Lung (tissue), 12 donors: ENCODE results near the gene PRKCSH. TPM values are rescaled to one million over a fixed set of nuclear protein-coding genes. Genes with fewer than 3 reads are reported as not detected.

Source experiments
- ATAC-seq: fragments of 200-7000 bp; cut with Tn5 transposase; one replicate; pipeline ENCODE4 v1.9.1; 2020; ENCODE audit warnings: moderate number of reproducible peaks; ENCODE audit not compliant: insufficient read depth, low FRiP score
- DNase-seq, 3 donors: peaks; one replicate each; pipeline ENCODE4 v3.0.0-alpha.2; 2013 to 2017
- H3K27ac ChIP-seq, 2 donors: one replicate each; pipeline ENCODE4 v1.5.1; 2013; ENCODE audit warnings: mild to moderate bottlenecking in 2 of 2, moderate library complexity in 2 of 2, control low read depth in 1 of 2, inconsistent platforms in 1 of 2, low read depth in 1 of 2, low read length in 1 of 2
- H3K27me3 ChIP-seq, 3 donors: one replicate each; pipeline ENCODE4 v1.5.1; 2013; ENCODE audit warnings: low read length in 2 of 3; ENCODE audit not compliant: control insufficient read depth in 3 of 3, insufficient read depth in 3 of 3
- H3K36me3 ChIP-seq, 4 donors: one replicate each; pipeline ENCODE4 v1.5.1; 2013; ENCODE audit warnings: low read length in 4 of 4, mild to moderate bottlenecking in 1 of 4, moderate library complexity in 1 of 4; ENCODE audit not compliant: control insufficient read depth in 4 of 4, insufficient read depth in 4 of 4
- H3K4me1 ChIP-seq, 5 donors: one replicate each; pipeline ENCODE4 v1.5.1; 2013; ENCODE audit warnings: low read length in 5 of 5, mild to moderate bottlenecking in 2 of 5, moderate library complexity in 1 of 5; ENCODE audit not compliant: control insufficient read depth in 5 of 5, insufficient read depth in 5 of 5
- H3K4me3 ChIP-seq: one replicate; pipeline ENCODE4 v1.5.1; 2013; ENCODE audit warnings: mild to moderate bottlenecking, control low read depth, moderate library complexity
- H3K9ac ChIP-seq, 2 donors: one replicate each; pipeline ENCODE4 v1.5.1; 2013; ENCODE audit warnings: low read length in 2 of 2, control low read depth in 1 of 2; ENCODE audit not compliant: insufficient read depth in 1 of 2
- H3K9me3 ChIP-seq, 4 donors: one replicate each; pipeline ENCODE4 v1.5.1; 2013; ENCODE audit warnings: low read length in 3 of 4, mild to moderate bottlenecking in 1 of 4, moderate library complexity in 1 of 4; ENCODE audit not compliant: control insufficient read depth in 4 of 4, insufficient read depth in 3 of 4
- CTCF ChIP-seq: IDR thresholded peaks from 2 replicates; pipeline ENCODE4 v1.5.1; 2012; ENCODE audit warnings: mild to moderate bottlenecking; ENCODE audit errors: control extremely low read depth, extremely low read depth
- WGBS, 2 donors: extraction: QIAGEN DNeasy Blood & Tissue Kit; methylation state at CpG; one replicate each; pipeline ENCODE4 v1.1.7; 2013; 5-methylcytosine and 5-hydroxymethylcytosine counted together
- polyA plus RNA-seq, 2 donors: library from polyadenylated mRNA; stranded (reverse); fragments of 200-250 nt; gene quantifications; one replicate each; pipeline ENCODE4 v1.2.1, GENCODE V29; 2013
- total RNA-seq, 2 donors: library from RNA; depleted of rRNA in 1 of 2; stranded (reverse); fragments of >200 nt in 1 of 2; gene quantifications; one replicate each; pipeline ENCODE4 v1.2.1, GENCODE V29; 2014 to 2021
- donor health status: control.
- donor health status: control.
- donor health status: Bipolar disorder and iron deficiency.
- donor health status: healthy.
- donor health status: DM: yes; HTN: yes; CAD: no.

Gene PRKCSH
- total and polyA plus RNA-seq, 4 donors = 115 to 315 (median 158) TPM

- Histone ChIP-seq H3K4me3 (no peak overlapping the region), H3K9me3 (no peaks in the 10 kb centered on the region), H3K27me3 (no peaks in the 10 kb centered on the region), H3K36me3 (peaks cover 11 to 72% (median 17%) of the 10 kb centered on the region in 4 donors), H3K9ac (no peak overlapping the region), H3K4me1 (no peaks in the 10 kb centered on the region), H3K27ac (no peak overlapping the region)
- DNase-seq (no peak), ATAC-seq (no peak)
- no peak for TF ChIP-seq CTCF
- 89 to 95% methylated on average over 12 to 14 of the region's 14 CpGs for WGBS, 2 donors
These were observed 10.8 kb downstream of the PRKCSH start for GRCh38 chr19:11446271-11446651.

GRCh38 chr19:11446652-11447301 is 11.3 kb downstream of the PRKCSH start:
- no peak overlapping the region for H3K27ac ChIP-seq
- peak in 2 of 3 donors; percentile 36 to 44 for DNase-seq
- H3K4me1 ChIP-seq = peaks cover 0 to 1% (median 0%) of the 10 kb centered on the region in 5 donors
- H3K9me3 ChIP-seq = no peaks in the 10 kb centered on the region
- TF ChIP-seq CTCF = no peak
- no peak for ATAC-seq
- WGBS, 2 donors = 70 to 79% methylated on average over 22 to 23 of the region's 23 CpGs
- no peaks in the 10 kb centered on the region for H3K27me3 ChIP-seq
- no peak overlapping the region for H3K9ac ChIP-seq
- H3K36me3 ChIP-seq = peaks cover 7 to 67% (median 12%) of the 10 kb centered on the region in 4 donors
- H3K4me3 ChIP-seq = no peak overlapping the region

GRCh38 chr19:11447347-11448262 is 12.2 kb downstream of the PRKCSH start:
- H3K36me3 ChIP-seq = peaks cover 3 to 60% (median 6%) of the 10 kb centered on the region in 4 donors
- no peak overlapping the region for H3K9ac ChIP-seq
- DNase-seq (no peak), ATAC-seq (no peak)
- no peak overlapping the region for H3K27ac ChIP-seq
- no peak for TF ChIP-seq CTCF
- no peaks in the 10 kb centered on the region for H3K9me3 ChIP-seq
- no peaks in the 10 kb centered on the region for H3K27me3 ChIP-seq
- H3K4me1 ChIP-seq = peaks cover 0 to 9% (median 0%) of the 10 kb centered on the region in 5 donors
- 92 to 93% methylated on average over 35 of the region's 35 CpGs for WGBS, 2 donors
- H3K4me3 ChIP-seq = no peak overlapping the region
